Measurements from ENCODE around the gene KLRF1.

DNA sequence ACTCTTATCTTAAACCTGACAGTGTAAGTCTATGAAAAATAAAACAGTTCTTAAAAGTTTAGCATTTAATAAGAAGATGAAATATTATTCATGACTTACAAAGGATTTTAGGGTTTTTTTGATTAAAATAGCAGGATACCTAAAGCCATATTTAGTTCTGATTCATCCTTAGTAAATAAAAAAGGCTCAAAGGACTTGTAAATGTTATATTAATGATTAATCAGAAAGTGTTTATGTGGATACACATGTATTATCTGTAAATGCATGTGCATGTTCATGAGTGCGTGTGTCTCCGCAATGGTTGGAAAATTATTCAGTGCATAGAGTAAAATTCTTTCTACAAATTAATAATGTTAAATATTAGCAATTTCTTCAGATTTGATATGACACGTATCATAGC lies 4.4 kb downstream of the KLRF1 start:
- TF ChIP-seq EZH2 (IDR thresholded peaks at IDR 0.05; ENCODE audit: low read length, unreplicated experiment) (no peak), CTCF (conservative IDR thresholded peaks at IDR 0.05; ENCODE audit: low read depth, low read length) (no peak)

All from PC-3 (cell line).